DOHH2 (cell line): ENCODE measurements around the gene FAM83C.

Experiments
- H3F3A ChIP-seq: fragments of 200-600 bp; sonication (generic), shearing (Covaris generic); 2 replicates; pipeline ENCODE4 v1.6.0; 2016; ENCODE audit warnings: antibody characterized with exemption, mild to moderate bottlenecking; ENCODE audit not compliant: control insufficient read depth, insufficient read depth
- H3K27ac ChIP-seq: fragments of 200-600 bp; sonication (generic); 2 replicates; pipeline ENCODE4 v1.5.1; 2014; ENCODE audit warnings: low read depth, mild to moderate bottlenecking, low read length, moderate library complexity
- H3K27me3 ChIP-seq: fragments of 200-600 bp; sonication (generic); 2 replicates; pipeline ENCODE4 v1.6.1; 2014; ENCODE audit warnings: mild to moderate bottlenecking, low read length, mixed read lengths; ENCODE audit not compliant: control insufficient read depth
- H3K36me3 ChIP-seq: fragments of 200-600 bp; sonication (generic); 2 replicates; pipeline ENCODE4 v1.6.1; 2014; ENCODE audit warnings: mild to moderate bottlenecking, low read length, moderate library complexity, mixed read lengths; ENCODE audit not compliant: control insufficient read depth
- H3K4me1 ChIP-seq: fragments of 200-600 bp; sonication (generic); 2 replicates; pipeline ENCODE4 v1.6.1; 2014; ENCODE audit warnings: mild to moderate bottlenecking, low read length, mixed read lengths; ENCODE audit not compliant: control insufficient read depth
- H3K4me2 ChIP-seq: fragments of 200-600 bp; sonication (generic); 2 replicates; pipeline ENCODE4 v1.6.0; 2014; ENCODE audit warnings: mild to moderate bottlenecking, low read length, moderate library complexity
- H3K4me3 ChIP-seq: fragments of 200-600 bp; sonication (generic); 2 replicates; pipeline ENCODE4 v1.5.1; 2014; ENCODE audit warnings: mild to moderate bottlenecking, low read length, mixed read lengths
- H3K79me2 ChIP-seq: fragments of 200-600 bp; sonication (generic); 2 replicates; pipeline ENCODE4 v1.6.1; 2014; ENCODE audit warnings: mild to moderate bottlenecking, low read length, mixed read lengths; ENCODE audit not compliant: control insufficient read depth
- H3K9me2 ChIP-seq: fragments of 200-600 bp; sonication (generic); replicated peaks from 2 replicates; pipeline ENCODE4 v1.6.1; 2014; ENCODE audit warnings: mild to moderate bottlenecking, low read length, mixed read lengths; ENCODE audit not compliant: control insufficient read depth
- H3K9me3 ChIP-seq: fragments of 200-600 bp; sonication (generic); 2 replicates; pipeline ENCODE4 v1.6.1; 2014; ENCODE audit warnings: antibody characterized with exemption, low read length, mixed read lengths; ENCODE audit not compliant: control insufficient read depth, insufficient read depth
- H4K20me1 ChIP-seq: fragments of 200-600 bp; sonication (generic); 2 replicates; pipeline ENCODE4 v1.6.0; 2014; ENCODE audit warnings: low read depth, mild to moderate bottlenecking, antibody characterized with exemption, low read length, moderate library complexity; ENCODE audit not compliant: control insufficient read depth, insufficient read depth
- EZH2phosphoT487 ChIP-seq: fragments of 200-600 bp; sonication (generic); IDR thresholded peaks from 2 replicates; pipeline ENCODE4 v1.6.1; 2017; ENCODE audit warnings: borderline replicate concordance, mild to moderate bottlenecking, antibody characterized with exemption, low read length, moderate library complexity, mixed read lengths
- TF ChIP-seq, protein P1 (sequence below): fragments of 200-600 bp; sonication (generic); IDR thresholded peaks from one replicate; pipeline ENCODE4 v1.5.1; 2014; ENCODE audit warnings: antibody characterized with exemption, mild to moderate bottlenecking, low read depth, low read length; ENCODE audit not compliant: poor library complexity, severe bottlenecking

FAM83C gene

GRCh38 chr20:35238170-35238569, 54.1 kb downstream of the FAM83C start:
- peaks cover 24% of the 10 kb centered on the region for H3K27me3 ChIP-seq
- H3K4me1 ChIP-seq: no peaks in the 10 kb centered on the region
- H3K36me3 ChIP-seq: no peaks in the 10 kb centered on the region
- no peaks in the 10 kb centered on the region for H3K79me2 ChIP-seq
- TF ChIP-seq, protein P1, sequence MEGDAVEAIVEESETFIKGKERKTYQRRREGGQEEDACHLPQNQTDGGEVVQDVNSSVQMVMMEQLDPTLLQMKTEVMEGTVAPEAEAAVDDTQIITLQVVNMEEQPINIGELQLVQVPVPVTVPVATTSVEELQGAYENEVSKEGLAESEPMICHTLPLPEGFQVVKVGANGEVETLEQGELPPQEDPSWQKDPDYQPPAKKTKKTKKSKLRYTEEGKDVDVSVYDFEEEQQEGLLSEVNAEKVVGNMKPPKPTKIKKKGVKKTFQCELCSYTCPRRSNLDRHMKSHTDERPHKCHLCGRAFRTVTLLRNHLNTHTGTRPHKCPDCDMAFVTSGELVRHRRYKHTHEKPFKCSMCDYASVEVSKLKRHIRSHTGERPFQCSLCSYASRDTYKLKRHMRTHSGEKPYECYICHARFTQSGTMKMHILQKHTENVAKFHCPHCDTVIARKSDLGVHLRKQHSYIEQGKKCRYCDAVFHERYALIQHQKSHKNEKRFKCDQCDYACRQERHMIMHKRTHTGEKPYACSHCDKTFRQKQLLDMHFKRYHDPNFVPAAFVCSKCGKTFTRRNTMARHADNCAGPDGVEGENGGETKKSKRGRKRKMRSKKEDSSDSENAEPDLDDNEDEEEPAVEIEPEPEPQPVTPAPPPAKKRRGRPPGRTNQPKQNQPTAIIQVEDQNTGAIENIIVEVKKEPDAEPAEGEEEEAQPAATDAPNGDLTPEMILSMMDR: no peak
- no peak for TF ChIP-seq EZH2phosphoT487
- no peak overlapping the region for H3K27ac ChIP-seq
- no peaks in the 10 kb centered on the region for H3F3A ChIP-seq
- H3K9me3 ChIP-seq: no peaks in the 10 kb centered on the region
- no peaks in the 10 kb centered on the region for H4K20me1 ChIP-seq
- H3K4me3 ChIP-seq: no peak overlapping the region
- H3K4me2 ChIP-seq: no peak overlapping the region
- H3K9me2 ChIP-seq: no peaks in the 10 kb centered on the region

DNA sequence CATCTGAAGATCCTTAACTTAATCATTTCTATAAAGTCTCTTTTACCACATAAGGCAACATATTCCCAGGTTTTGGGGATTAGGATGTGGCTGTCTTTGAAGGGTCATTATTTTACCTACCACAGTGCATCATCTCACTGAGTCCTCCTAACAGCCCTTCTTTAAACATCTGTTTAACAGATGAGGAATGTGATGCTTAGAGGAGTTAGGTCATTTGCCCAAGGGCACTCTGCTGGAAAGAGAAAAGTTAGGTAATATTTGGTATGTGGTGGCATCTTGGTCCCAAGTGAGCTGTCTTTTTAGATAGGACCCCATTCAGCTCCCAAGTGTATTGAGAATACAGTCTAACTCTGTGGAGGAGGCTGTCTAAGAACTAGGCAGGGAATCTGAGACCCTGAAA, 54.7 kb downstream of the FAM83C start:
- Histone ChIP-seq H3K36me3 (no peaks in the 10 kb centered on the region), H3K9me3 (no peaks in the 10 kb centered on the region), H3K27me3 (peaks cover 29% of the 10 kb centered on the region), H3K4me2 (no peak overlapping the region), H3K9me2 (no peaks in the 10 kb centered on the region), H3K79me2 (no peaks in the 10 kb centered on the region), H3K27ac (no peak overlapping the region), H4K20me1 (no peaks in the 10 kb centered on the region), H3K4me3 (no peak overlapping the region), H3K4me1 (no peaks in the 10 kb centered on the region), H3F3A (no peaks in the 10 kb centered on the region)
- TF ChIP-seq, protein P1: no peak
- TF ChIP-seq EZH2phosphoT487: no peak

DNA sequence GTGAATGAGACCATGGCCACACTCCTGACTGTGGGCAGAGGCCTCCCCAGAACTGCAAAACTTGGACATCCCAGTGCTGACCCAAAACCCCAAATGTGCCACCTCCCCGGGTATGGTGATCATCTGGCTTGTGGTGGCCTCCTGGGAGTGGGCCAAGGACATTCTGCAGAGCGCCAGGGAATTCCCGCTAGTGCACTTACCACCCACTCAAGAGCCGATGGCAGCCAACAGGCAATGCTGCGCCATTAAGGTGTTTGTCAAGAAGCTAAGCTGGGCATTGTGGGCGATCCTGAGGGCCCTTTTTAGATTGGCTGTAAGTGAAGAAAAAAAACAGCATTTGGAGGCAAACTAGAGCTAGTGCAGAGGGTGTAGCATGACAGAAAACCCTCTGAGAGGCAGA, 56.3 kb downstream of the FAM83C start:
- H3F3A ChIP-seq: no peaks in the 10 kb centered on the region
- no peaks in the 10 kb centered on the region for H4K20me1 ChIP-seq
- H3K4me1 ChIP-seq: no peaks in the 10 kb centered on the region
- H3K9me3 ChIP-seq: no peaks in the 10 kb centered on the region
- H3K79me2 ChIP-seq: no peaks in the 10 kb centered on the region
- no peak overlapping the region for H3K27ac ChIP-seq
- peaks cover 37% of the 10 kb centered on the region for H3K27me3 ChIP-seq
- H3K9me2 ChIP-seq: no peaks in the 10 kb centered on the region
- no peak for TF ChIP-seq EZH2phosphoT487
- TF ChIP-seq, protein P1: no peak
- H3K4me3 ChIP-seq: no peak overlapping the region
- H3K4me2 ChIP-seq: no peak overlapping the region
- no peaks in the 10 kb centered on the region for H3K36me3 ChIP-seq
